HL-60 (cell line): Measurements from ENCODE around the gene PTPRK.

ENCODE experiments used
- DNase-seq, 2 experiments: peaks; one replicate each; pipeline ENCODE4 v3.0.0-alpha.2; 2010 to 2020; ENCODE audit warnings: low read depth in 1 of 2, low spot score in 1 of 2
- H3K27ac ChIP-seq: fragments of 250-450 bp; sonication (Bioruptor Pico); replicated peaks from 2 replicates; pipeline ENCODE4 v1.5.1; 2020; ENCODE audit warnings: mild to moderate bottlenecking, moderate library complexity
- H3K27me3 ChIP-seq: fragments of 250-450 bp; sonication (Bioruptor Pico); 2 replicates; pipeline ENCODE4 v1.5.1; 2021; ENCODE audit warnings: mild to moderate bottlenecking, moderate library complexity; ENCODE audit not compliant: insufficient read depth, poor library complexity, severe bottlenecking
- H3K4me3 ChIP-seq: replicated peaks from 2 replicates; pipeline ENCODE4 v1.5.1; 2011; ENCODE audit warnings: mild to moderate bottlenecking, control low read depth, low read length; ENCODE audit not compliant: insufficient read depth
- CTCF ChIP-seq: IDR thresholded peaks from one replicate; pipeline ENCODE4 v1.5.1; 2011; ENCODE audit warnings: low read length, control low read depth, inconsistent platforms; ENCODE audit not compliant: insufficient read depth
- GABPA ChIP-seq: IDR thresholded peaks from 2 replicates; pipeline ENCODE4 v1.6.1; 2012; ENCODE audit warnings: low read depth
- POLR2AphosphoS5 ChIP-seq: IDR thresholded peaks from 2 replicates; pipeline ENCODE4 v1.6.1; 2012; ENCODE audit warnings: low read depth
- SPI1 ChIP-seq: IDR thresholded peaks from 2 replicates; pipeline ENCODE4 v1.6.1; 2012; ENCODE audit warnings: low read depth, mild to moderate bottlenecking, borderline replicate concordance
- TF ChIP-seq, protein P1 (sequence below): IDR thresholded peaks from 2 replicates; pipeline ENCODE4 v1.6.1; 2012; ENCODE audit warnings: low read depth; ENCODE audit not compliant: insufficient replicate concordance

PTPRK gene

DNA sequence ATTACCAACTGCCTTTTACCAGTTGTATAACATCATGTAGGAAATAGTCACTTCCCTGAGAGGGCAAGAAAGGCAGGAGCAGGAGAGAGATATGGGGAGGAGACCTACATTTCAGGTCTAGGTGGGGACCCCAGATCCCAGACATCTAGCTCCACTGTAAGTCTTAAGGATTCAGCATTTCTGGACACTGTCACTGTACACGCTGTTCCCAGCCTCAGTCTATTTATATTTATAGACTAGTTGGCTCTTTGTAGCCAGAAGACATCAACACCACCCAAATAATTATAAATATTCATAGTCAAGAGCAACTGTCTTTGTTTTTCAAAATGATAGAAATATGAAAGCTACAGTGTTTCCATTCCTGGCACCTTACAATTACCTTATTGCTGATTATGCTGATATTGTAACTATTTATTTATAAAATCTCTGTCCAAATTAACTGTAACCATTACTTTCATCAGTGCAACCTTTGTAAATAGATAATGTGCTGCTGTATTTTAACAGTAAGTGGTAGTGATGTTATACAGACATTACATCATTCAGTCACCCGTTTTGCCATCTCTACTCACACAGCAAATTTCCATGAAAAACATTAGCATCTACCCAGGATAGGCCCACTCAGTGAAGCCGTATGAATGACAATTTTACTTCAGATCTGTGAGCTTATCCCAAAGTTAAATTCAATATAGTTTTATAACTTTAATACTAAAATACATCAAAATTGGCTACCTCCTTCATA lies 162.8 kb downstream of the PTPRK start:
- Histone ChIP-seq H3K27ac (no peak overlapping the region), H3K4me3 (no peak overlapping the region), H3K27me3 (no peaks in the 10 kb centered on the region)
- no peak for DNase-seq
- TF ChIP-seq SPI1: no peak

DNA sequence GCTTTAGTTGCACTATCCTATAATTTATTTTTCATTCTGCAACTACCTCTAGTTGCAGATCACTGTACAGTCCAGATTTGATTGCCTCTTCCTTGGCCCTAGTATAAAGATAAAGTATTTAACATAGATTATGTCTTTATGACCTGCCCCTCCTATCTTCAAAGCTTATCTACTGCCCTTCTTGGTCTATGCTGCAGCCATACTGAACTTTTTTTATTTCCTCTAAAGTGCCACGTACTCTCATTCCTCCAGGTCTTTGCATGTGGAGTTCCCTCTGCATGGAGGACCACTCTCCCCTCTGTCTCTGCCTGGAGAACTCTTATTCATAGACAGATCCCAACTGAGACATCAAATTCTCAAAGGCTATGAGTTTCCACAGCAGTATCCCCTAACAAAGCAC lies 168.0 kb downstream of the PTPRK start:
- Histone ChIP-seq H3K4me3 (no peak overlapping the region), H3K27ac (no peak overlapping the region), H3K27me3 (no peaks in the 10 kb centered on the region)
- DNase-seq: no peak
- no peak for TF ChIP-seq GABPA

DNA sequence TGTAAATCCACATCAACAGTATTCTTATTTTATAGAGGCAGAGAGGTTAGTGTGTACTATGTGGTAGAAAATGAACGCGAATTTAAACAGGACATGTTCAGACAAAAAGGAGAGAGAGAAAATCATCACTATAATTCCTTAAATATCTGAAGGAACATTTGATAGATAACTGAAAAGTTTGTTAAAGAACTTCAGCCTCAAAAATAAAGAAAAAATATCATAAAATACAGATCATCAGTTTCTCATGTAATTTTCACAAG lies 169.2 kb downstream of the PTPRK start:
- no peak for TF ChIP-seq GABPA
- TF ChIP-seq POLR2AphosphoS5: no peak
- no peak for TF ChIP-seq CTCF
- no peak for TF ChIP-seq SPI1
- TF ChIP-seq, protein P1, sequence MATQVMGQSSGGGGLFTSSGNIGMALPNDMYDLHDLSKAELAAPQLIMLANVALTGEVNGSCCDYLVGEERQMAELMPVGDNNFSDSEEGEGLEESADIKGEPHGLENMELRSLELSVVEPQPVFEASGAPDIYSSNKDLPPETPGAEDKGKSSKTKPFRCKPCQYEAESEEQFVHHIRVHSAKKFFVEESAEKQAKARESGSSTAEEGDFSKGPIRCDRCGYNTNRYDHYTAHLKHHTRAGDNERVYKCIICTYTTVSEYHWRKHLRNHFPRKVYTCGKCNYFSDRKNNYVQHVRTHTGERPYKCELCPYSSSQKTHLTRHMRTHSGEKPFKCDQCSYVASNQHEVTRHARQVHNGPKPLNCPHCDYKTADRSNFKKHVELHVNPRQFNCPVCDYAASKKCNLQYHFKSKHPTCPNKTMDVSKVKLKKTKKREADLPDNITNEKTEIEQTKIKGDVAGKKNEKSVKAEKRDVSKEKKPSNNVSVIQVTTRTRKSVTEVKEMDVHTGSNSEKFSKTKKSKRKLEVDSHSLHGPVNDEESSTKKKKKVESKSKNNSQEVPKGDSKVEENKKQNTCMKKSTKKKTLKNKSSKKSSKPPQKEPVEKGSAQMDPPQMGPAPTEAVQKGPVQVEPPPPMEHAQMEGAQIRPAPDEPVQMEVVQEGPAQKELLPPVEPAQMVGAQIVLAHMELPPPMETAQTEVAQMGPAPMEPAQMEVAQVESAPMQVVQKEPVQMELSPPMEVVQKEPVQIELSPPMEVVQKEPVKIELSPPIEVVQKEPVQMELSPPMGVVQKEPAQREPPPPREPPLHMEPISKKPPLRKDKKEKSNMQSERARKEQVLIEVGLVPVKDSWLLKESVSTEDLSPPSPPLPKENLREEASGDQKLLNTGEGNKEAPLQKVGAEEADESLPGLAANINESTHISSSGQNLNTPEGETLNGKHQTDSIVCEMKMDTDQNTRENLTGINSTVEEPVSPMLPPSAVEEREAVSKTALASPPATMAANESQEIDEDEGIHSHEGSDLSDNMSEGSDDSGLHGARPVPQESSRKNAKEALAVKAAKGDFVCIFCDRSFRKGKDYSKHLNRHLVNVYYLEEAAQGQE: no peak
- Histone ChIP-seq H3K4me3 (no peak overlapping the region), H3K27me3 (no peaks in the 10 kb centered on the region), H3K27ac (no peak overlapping the region)
- DNase-seq: no peak

- Histone ChIP-seq H3K27ac (no peak overlapping the region), H3K4me3 (no peak overlapping the region), H3K27me3 (no peaks in the 10 kb centered on the region)
- no peak for TF ChIP-seq CTCF
- TF ChIP-seq SPI1: no peak
- TF ChIP-seq, protein P1: no peak
- no peak for TF ChIP-seq POLR2AphosphoS5
- TF ChIP-seq GABPA: no peak
- no peak for DNase-seq
These were observed 169.8 kb downstream of the PTPRK start for GRCh38 chr6:128350416-128351254.

DNA sequence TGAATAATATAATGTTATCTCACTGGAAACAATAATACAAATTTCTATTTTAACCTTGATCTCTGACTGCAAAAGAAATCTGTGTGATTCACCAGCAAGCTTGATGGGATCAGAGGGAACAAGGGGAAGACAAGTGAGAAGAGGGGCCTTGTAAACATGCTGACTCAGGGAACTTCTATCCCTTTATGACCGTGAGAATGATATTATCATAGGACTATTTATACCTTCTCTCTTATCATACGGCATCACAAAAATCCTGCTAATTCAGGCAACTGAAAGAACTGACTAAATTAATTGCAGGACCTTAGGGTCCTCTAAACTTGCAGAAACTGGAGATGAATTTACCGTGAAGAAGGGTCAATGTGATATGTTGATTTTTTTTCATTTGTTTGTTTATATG lies 173.3 kb downstream of the PTPRK start:
- DNase-seq: no peak
- TF ChIP-seq SPI1 (no peak), GABPA (no peak), CTCF (no peak), POLR2AphosphoS5 (no peak)
- TF ChIP-seq, protein P1: no peak
- Histone ChIP-seq H3K4me3 (no peak overlapping the region), H3K27ac (no peak overlapping the region), H3K27me3 (no peaks in the 10 kb centered on the region)
